Measurements from ENCODE around the gene PABPN1L.

The PABPN1L gene

DNA sequence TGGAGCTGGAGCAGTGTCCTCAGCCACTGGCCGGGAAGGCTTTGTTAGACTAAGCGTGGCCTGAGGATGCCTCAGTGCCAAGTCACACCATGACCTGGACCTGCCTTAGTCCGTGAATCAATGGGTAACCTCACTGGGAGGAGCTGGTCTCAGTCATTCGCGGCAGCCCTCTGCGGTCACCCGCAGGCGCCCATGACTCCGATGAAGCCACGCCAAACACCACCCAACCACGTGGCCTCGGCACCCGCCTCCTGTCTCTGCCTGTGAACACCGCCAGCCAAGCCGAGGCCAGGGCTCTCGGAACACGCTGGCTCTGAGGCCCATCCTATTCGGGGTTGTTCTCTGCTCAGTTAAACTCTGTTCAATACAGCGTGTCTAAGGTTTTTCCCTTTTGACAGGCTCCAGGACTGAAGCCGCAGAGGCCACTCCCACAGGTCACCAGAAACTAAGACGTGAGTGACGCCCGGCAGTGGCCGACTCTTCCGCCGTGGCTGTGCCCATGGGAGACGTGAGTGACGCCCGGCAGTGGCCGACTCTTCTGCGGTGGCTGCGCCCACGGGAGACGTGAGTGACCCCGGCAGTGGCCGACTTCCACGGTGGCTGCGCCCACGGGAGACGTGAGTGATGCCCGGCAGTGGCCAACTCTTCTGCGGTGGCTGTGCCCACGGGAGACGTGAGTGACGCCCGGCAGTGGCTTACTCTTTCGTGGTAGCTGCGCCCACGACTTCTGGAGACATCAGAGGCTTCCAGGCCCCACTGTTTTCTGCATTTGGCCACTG lies 16.8 kb upstream of the PABPN1L start:
- peak; percentile 57 for DNase-seq

- DNase-seq: no peak
These were observed 16.0 kb upstream of the PABPN1L start for GRCh38 chr16:88882358-88883030.

GRCh38 chr16:88881675-88882357 lies 15.4 kb upstream of the PABPN1L start:
- no peak for DNase-seq

GRCh38 chr16:88881007-88881615 lies 14.7 kb upstream of the PABPN1L start:
- no peak for DNase-seq

- no peak for DNase-seq
These were observed 14.0 kb upstream of the PABPN1L start for GRCh38 chr16:88880226-88881006.

- no peak for DNase-seq
These were observed 13.3 kb upstream of the PABPN1L start for GRCh38 chr16:88879788-88880055.

GRCh38 chr16:88878967-88879787 lies 12.7 kb upstream of the PABPN1L start:
- no peak for DNase-seq

DNA sequence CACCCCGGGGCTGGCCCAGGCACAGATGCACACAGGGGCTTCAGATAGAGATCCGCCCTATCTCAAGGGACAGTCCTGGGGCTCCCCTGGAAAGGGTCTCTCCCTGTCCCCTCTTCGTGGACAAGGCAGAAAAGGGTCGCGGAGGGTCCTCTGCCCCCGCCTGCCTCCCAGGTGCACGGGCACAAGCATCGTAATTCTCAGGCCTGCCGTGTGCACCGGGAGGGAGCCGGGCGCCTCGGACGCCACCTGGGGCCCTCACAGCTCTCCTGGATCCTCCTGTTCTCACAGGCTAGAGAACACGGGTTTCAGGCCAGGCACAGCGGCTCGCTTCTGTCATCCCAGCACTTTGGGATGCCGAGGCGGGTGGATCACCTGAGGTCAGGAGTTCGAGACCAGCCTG lies 11.9 kb upstream of the PABPN1L start:
- DNase-seq: no peak

- DNase-seq: no peak
These were observed 11.3 kb upstream of the PABPN1L start for GRCh38 chr16:88877564-88878289.

GRCh38 chr16:88876942-88877526 lies 10.6 kb upstream of the PABPN1L start:
- DNase-seq: no peak

DNA sequence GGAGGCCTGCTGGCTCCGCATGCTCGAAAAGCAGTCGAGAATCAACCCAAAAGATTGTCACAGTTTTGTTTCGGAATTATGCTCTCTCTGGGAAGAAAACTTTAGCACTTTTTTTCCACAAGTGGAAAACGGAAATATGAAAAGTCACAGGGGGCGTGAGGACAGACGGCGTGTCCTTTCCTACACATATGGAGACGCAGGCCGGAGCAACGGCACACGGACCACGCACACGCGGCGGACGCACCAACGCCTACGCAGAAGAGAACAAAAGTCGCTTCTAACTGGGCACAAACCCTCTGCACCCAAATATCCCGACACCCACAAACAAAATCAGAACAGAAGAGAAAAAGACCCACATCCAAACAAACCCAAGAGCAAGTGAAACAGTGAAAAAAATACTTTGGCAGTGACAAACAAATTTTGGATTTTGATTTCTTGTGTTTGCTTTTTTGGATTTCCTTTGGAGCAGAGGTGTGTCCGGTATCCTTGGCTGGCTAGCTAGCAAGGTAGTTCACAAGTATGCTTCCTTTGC lies 9.3 kb upstream of the PABPN1L start:
- DNase-seq: no peak

DNA sequence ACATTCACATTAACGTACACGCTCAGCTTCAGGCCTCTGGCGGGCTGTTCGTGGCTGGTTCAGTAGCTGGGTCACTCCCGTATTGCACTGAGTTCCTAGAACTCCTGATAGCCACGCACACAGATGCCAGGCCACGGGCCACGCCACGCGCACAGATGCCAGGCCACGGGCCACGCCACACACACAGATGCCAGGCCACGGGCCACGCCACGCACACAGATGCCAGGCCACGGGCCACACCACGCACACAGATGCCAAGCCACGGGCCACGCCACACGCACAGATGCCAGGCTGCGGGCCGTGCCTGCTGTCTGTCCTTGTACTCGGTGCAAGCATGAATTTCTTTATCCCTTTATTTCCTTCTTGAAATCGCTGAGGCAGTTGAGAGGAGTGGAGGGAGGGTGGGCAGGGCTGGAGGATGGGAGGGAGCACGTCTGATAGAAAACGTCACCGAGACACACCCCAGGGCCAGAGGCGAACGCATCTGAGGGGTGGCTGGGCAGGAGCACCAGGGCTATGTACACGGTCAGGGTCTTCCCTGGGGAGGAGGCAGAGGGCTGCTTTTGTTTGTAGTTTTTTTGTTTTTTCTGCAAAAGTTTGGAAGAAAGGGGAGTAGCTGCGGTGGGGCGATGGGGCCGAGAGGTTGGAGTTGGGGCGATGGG lies 8.6 kb upstream of the PABPN1L start:
- no peak for DNase-seq

DNA sequence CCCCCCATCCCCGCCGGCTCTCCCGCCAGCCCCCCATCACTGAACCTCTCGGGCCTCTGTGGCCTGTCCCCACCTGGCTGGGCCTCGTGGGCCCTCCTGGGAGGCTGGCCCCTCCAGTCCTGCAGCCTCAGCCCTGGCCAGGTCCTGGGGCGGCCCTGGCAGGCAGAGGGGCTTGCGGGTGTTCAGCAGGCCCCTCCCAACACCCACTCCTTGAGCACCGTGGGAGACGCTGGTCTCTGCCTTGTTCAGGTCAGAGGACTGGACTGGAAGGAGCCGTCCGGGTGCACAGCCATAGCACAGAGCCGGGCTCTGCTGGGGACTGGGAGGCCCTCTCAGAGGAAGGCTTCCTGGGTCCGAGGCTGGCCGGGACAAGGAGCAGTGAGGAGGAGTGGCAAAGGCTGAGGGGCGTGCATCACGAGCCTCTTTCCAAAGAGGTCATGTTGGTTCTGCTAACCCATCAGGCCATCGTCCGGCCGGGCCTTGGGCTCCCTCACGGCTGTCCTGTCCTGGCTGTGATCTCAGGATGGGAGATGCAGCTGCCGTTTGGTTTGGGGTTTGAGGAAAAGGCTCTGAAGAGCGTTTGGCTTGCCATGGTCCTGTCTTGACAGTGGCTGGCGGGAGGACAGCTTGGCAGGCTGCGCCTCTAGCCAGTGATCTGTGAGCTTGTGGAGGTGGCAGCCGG lies 6.3 kb upstream of the PABPN1L start:
- no peak for DNase-seq

- DNase-seq: no peak
These were observed 5.4 kb upstream of the PABPN1L start for GRCh38 chr16:88871730-88872416.

DNA sequence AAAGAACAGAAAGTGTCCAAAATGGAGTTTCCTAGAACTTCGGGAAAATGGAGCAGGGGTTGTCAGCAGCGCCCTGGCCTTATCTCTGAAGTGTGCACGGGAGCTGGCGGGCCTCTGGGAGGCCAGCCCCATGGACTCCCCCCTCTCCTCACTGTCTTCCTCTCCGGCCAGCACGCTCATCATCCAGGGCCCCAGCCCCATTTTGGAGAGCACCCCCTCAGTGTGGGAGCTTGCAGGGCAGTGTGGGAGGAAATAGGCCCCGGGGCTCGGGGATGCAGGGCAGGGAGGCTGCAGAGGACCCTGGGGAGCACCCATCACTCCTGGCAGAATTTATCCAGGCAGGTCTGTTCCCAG lies 4.9 kb upstream of the PABPN1L start:
- no peak for DNase-seq

GRCh38 chr16:88870608-88871348 lies 4.3 kb upstream of the PABPN1L start:
- no peak for DNase-seq

DNA sequence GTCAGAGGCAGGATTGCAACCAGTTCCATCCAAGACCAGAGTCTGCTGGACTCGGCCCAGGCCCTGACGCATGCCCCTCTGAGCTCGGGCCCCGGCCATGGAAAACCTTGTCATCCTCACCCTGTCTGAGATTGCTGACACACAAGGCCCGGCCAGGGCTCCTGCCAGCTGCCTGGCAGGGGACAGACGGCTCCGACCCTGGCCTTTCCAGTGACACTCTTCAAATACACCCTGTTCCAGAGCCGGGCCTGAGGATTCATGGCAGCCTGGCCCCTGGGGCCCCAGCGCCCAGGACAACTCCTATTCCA lies 3.2 kb upstream of the PABPN1L start:
- DNase-seq: no peak

DNA sequence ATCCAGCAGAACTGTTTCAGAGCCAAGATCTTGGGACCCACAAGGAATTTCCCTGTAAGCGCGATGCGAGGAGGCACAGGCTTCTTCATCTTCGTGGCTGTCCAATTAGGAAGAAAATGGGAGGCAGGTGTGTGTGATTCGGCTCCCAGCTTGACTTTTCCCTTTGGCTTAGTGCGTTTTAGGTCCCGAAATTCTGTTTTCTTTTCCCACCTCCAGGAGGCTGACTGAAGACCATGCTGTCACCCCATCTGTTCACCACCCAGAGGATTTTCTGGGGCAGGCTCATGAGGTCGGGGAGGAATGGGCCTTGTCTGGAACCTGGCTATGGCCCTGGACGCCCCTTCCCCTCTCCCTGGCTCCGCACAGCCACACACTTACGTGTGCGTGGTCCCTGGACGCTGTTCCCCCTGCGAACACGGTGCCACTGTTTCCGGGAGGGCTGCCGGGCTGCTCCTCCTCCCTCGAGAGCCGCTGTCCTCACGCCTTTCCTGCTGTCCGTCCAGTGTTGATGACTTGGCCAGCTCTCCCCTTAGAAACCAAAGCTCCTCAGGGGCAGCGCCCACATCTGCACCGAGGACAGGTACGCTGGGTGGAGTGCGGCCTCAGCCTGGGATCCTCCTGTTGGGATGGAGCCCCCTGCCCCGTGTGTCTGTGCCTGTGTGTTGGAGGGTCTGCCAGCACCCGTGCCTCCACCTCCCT lies 2.7 kb upstream of the PABPN1L start:
- no peak for DNase-seq

Data from GOT3 (cell line).